Progenitor cell of endocrine pancreas (in vitro differentiated cells): ENCODE data around the gene THRA. TPM values are rescaled to one million over a fixed set of nuclear protein-coding genes. Genes with fewer than 3 reads are reported as not detected.
A peak's percentile ranks its signal among the peaks of the same experiment; 100 is the strongest.

Experiments
- DNase-seq: peaks from one replicate; pipeline ENCODE4 v3.0.0; 2021; ENCODE audit warnings: low spot score; ENCODE audit not compliant: unreplicated experiment
- H3K27ac Mint-ChIP-seq: 2 replicates; pipeline ENCODE4 v1.8.0; 2021; ENCODE audit warnings: mild to moderate bottlenecking, moderate library complexity, mixed read lengths
- H3K27me3 Mint-ChIP-seq: 2 replicates; pipeline ENCODE4 v1.8.0; 2021; ENCODE audit warnings: mixed read lengths
- H3K36me3 Mint-ChIP-seq: 2 replicates; pipeline ENCODE4 v1.8.0; 2022; ENCODE audit warnings: mixed read lengths; ENCODE audit not compliant: insufficient read depth
- H3K4me1 Mint-ChIP-seq: 2 replicates; pipeline ENCODE4 v1.8.0; 2021; ENCODE audit warnings: low read depth, mixed read lengths
- H3K4me3 Mint-ChIP-seq: 2 replicates; pipeline ENCODE4 v1.8.0; 2021; ENCODE audit warnings: low read depth, mild to moderate bottlenecking, moderate library complexity, mixed read lengths
- H3K9me3 Mint-ChIP-seq: 2 replicates; pipeline ENCODE4 v1.8.0; 2021; ENCODE audit warnings: low read depth, mixed read lengths
- total RNA-seq: library from RNA; stranded (reverse); gene quantifications from 2 replicates; pipeline ENCODE4 v1.2.1, GENCODE V29; 2021
- TF ChIP-seq, protein P1 (sequence below): fragments of 200-600 bp; sonication (generic); IDR thresholded peaks from one replicate; pipeline ENCODE4 v1.5.0; 2021; ENCODE audit warnings: antibody characterized with exemption, mild to moderate bottlenecking; ENCODE audit not compliant: unreplicated experiment

Gene THRA
- total RNA-seq, 1 donor from 2014 or later = 25.0 TPM

DNA sequence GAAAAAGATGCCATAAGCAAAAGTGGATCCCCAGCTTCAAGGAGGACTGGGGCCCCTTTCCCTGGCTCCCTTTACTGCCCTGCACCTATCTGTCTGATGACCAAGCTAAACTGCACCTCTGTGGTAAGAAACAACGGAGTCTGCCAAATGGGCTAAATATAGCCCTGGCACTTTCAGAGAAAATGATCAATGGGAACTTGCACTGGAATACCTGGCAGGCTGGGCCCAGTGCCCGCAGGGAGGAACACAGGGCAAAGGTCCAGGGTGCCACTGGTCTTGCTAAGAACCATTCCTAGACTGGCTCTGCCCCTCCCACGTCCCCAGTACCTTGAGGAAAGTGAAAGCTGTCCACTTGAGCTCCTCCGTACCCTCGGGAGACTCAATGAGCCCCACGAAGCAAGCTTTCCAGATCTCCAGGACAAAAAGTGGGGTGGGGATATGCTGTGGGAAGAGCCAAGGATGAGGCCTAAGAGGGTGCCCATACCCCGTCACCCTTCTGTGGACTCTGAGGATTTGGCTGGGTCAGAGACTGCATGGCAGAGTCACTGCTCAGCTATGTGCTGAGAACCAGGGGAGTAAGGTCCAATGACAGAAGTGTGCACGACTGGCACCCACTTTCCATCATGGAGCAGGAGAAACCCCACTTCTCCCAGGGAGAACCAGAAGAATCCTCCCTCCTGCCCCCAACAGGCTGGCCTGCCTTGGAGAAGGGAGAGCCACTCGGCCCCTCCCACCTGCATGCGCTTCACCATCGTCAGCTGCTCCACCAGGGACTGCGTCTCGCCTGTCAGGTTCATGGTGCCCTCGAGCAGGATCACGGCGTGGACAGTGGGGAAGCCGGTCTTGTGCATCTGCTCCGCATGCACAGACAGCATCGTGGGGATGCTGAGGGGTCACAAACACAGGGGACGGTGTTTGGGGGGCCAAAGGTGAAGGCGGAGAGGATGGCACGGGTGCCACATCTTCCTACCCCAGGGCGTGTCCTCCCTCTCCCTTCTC is 30.1 kb upstream of the THRA start:
- H3K27ac Mint-ChIP-seq = no peak overlapping the region
- H3K4me3 Mint-ChIP-seq = no peak overlapping the region
- no peaks in the 10 kb centered on the region for H3K4me1 Mint-ChIP-seq
- TF ChIP-seq, protein P1, sequence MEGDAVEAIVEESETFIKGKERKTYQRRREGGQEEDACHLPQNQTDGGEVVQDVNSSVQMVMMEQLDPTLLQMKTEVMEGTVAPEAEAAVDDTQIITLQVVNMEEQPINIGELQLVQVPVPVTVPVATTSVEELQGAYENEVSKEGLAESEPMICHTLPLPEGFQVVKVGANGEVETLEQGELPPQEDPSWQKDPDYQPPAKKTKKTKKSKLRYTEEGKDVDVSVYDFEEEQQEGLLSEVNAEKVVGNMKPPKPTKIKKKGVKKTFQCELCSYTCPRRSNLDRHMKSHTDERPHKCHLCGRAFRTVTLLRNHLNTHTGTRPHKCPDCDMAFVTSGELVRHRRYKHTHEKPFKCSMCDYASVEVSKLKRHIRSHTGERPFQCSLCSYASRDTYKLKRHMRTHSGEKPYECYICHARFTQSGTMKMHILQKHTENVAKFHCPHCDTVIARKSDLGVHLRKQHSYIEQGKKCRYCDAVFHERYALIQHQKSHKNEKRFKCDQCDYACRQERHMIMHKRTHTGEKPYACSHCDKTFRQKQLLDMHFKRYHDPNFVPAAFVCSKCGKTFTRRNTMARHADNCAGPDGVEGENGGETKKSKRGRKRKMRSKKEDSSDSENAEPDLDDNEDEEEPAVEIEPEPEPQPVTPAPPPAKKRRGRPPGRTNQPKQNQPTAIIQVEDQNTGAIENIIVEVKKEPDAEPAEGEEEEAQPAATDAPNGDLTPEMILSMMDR = no peak
- no peaks in the 10 kb centered on the region for H3K27me3 Mint-ChIP-seq
- H3K9me3 Mint-ChIP-seq = no peaks in the 10 kb centered on the region
- DNase-seq = no peak
- peaks cover 13% of the 10 kb centered on the region for H3K36me3 Mint-ChIP-seq

DNA sequence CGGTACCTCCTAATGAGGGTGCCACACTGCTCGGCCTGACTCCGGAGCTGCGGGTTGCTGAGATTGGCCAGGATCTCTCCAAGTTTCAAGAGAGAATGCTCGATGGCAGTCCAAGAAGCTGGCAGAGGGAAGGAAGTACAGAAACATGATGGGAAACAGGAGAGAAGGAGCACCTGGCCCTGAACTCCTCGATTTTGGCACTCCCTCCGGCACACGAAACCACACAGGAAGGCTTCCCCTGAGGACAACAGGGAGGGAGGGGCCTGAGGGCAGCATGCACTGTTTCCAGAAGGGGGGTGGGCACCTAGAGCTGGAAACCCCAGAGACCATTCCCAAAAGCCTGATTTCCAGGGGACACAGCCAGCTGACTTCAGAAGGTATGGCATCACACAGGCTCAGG is 29.4 kb upstream of the THRA start:
- TF ChIP-seq, protein P1 = no peak
- Mint-ChIP-seq H3K36me3 (peaks cover 13% of the 10 kb centered on the region), H3K4me1 (no peaks in the 10 kb centered on the region), H3K4me3 (no peak overlapping the region), H3K27ac (no peak overlapping the region), H3K27me3 (no peaks in the 10 kb centered on the region), H3K9me3 (no peaks in the 10 kb centered on the region)
- no peak for DNase-seq

DNA sequence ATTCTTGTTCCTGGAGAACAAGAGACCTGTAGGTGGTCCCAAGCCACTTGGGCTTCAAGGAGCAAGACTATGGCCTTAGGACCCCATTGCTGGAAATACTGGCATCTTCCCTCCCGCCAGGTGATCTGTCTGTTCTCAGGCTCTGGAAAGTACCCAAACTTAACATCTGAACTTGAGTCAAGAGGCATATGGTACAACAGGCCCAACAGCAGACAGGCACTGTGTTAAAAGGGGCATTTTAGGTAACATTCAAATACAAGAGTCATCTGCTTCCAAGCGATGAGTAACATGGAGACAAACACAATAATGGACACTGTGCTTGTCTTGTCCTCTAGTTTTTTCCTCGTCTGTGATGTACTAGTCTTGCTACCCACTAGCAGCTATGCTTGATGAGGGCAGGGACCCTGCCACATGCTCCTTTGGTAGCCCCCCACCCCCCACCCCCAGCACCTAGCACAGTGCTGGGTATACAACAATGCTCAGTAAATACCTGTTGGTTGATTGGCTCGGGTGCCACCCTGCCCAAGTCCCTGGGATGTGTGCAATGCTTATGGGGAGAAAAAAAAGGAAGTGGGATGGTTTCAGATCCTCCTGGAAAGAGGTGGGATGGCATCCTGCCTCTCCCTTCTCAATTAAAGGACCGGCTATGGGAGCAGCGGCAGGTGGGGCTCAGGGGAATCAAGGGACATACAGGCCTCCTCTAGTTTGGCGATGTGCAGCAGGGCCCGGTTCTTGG is 28.2 kb upstream of the THRA start:
- Mint-ChIP-seq H3K9me3 (no peaks in the 10 kb centered on the region), H3K4me1 (peaks cover 2% of the 10 kb centered on the region), H3K27ac (no peak overlapping the region), H3K4me3 (no peak overlapping the region), H3K36me3 (peaks cover 8% of the 10 kb centered on the region), H3K27me3 (no peaks in the 10 kb centered on the region)
- no peak for DNase-seq
- TF ChIP-seq, protein P1 = no peak

DNA sequence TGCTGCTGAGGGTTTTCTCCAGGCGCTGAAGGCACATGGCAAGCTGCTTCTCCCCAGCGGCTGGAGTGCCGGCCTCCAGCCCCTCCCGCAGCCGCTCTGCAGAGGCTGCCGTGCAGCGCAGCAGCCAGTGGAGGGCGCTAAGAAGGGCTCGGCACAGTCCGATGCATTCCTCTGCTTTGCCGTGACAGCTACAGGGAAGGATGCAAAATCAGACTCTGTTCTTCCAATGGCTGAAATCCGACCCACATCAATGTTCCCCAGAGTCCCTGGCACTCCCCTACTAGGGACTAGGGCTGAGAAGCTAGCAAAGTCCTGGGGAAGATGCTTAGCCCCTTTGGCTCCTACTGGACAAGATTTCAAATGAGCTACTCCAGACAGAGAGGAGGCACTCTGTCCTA is 27.6 kb upstream of the THRA start:
- Mint-ChIP-seq H3K4me1 (peaks cover 2% of the 10 kb centered on the region), H3K27me3 (no peaks in the 10 kb centered on the region), H3K9me3 (no peaks in the 10 kb centered on the region), H3K36me3 (peaks cover 6% of the 10 kb centered on the region), H3K27ac (no peak overlapping the region), H3K4me3 (no peak overlapping the region)
- TF ChIP-seq, protein P1 = peak; percentile 63
- DNase-seq = no peak

DNA sequence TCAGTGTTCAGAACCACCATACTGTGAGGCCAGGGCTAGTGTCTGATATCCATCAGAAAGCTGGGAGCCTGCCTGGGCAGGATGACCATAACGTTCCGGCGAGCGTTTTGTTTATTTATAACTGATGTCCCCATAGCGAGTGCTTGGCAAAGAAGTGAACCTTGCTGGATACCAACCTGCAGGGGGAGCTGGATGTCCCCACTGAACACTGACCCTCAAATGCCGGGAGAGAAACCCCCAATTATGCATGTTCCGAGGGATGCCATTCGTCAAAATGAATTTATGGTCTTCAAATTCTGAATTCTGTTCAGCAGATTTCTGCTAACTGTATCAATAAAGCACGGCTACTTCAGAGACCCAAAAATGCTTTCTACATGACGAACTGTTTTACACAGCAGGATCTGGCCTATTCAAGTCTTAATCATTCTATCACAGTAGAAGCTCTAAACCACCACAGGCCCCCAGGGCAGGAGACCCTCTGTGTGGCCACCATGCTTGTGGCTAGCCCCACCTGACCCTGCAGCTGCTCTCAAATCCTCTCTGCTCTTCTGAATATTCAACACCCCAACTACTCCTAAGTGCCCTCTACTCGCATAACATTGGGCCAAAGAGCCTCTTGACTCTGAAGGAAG is 23.8 kb upstream of the THRA start:
- Mint-ChIP-seq H3K36me3 (peaks cover 3% of the 10 kb centered on the region), H3K27me3 (no peaks in the 10 kb centered on the region), H3K4me3 (no peak overlapping the region), H3K27ac (peak overlapping the region; percentile 43), H3K4me1 (peaks cover 2% of the 10 kb centered on the region), H3K9me3 (no peaks in the 10 kb centered on the region)
- no peak for DNase-seq
- TF ChIP-seq, protein P1 = peak; percentile 60
